PC-3 (cell line): Measurements from ENCODE around the gene HOXD10. TPM values are rescaled to one million over a fixed set of nuclear protein-coding genes. Genes with fewer than 3 reads are reported as not detected.

Experiments used
- ATAC-seq: fragments of 200-7000 bp; cut with Tn5 transposase; 2 replicates; pipeline ENCODE4 v1.9.1; 2020; ENCODE audit warnings: mild to moderate bottlenecking, moderate library complexity
- BruUV-seq: library from RNA; stranded (reverse); fragments of 400-500 nt; replicated peaks from 2 replicates; lab custom pipeline; 2021; lab: Mats Ljungman, UMichigan
- CTCF ChIA-PET: fragments of 300-600 bp; sonication (Branson Sonifier 250); formaldehyde crosslinking; loops from one replicate; lab custom pipeline; 2022; ENCODE audit warnings: antibody characterized with exemption; lab: Charles Lee
- POLR2A ChIA-PET: fragments of 300-600 bp; sonication (Branson Sonifier 250); formaldehyde crosslinking; loops from one replicate; lab custom pipeline; 2022; ENCODE audit warnings: antibody characterized with exemption; ENCODE audit not compliant: unreplicated experiment; lab: Charles Lee
- DNase-seq: peaks from one replicate; pipeline ENCODE4 v3.0.0-alpha.2; 2015
- H2AFZ ChIP-seq: fragments of 300-600 bp; sonication (generic); 2 replicates; pipeline ENCODE4 v1.6.0; 2016; ENCODE audit warnings: antibody characterized with exemption, low read length
- H3F3A ChIP-seq: fragments of 300-600 bp; sonication (generic); one replicate; pipeline ENCODE4 v1.6.0; 2017; ENCODE audit warnings: antibody characterized with exemption, low read length, control low read depth, mild to moderate bottlenecking; ENCODE audit not compliant: unreplicated experiment
- H3K27ac ChIP-seq: fragments of 300-600 bp; sonication (generic); 2 replicates; pipeline ENCODE4 v1.5.1; 2016; ENCODE audit warnings: mild to moderate bottlenecking, low read length
- H3K27me3 ChIP-seq: fragments of 300-600 bp; sonication (generic); 2 replicates; pipeline ENCODE4 v1.6.1; 2016; ENCODE audit warnings: low read length, mixed read lengths
- H3K36me3 ChIP-seq: fragments of 300-600 bp; sonication (generic); 2 replicates; pipeline ENCODE4 v1.6.1; 2016; ENCODE audit warnings: low read depth, mixed run types, low read length, mixed read lengths
- H3K4me1 ChIP-seq: fragments of 300-600 bp; sonication (generic); 2 replicates; pipeline ENCODE4 v1.5.1; 2016; ENCODE audit warnings: low read length; ENCODE audit not compliant: insufficient read depth
- H3K4me2 ChIP-seq: fragments of 300-600 bp; sonication (generic); 2 replicates; pipeline ENCODE4 v1.6.0; 2016; ENCODE audit warnings: low read length
- H3K4me3 ChIP-seq: fragments of 300-600 bp; sonication (generic); 2 replicates; pipeline ENCODE4 v1.5.1; 2016; ENCODE audit warnings: mild to moderate bottlenecking, low read length, mixed read lengths
- H3K79me2 ChIP-seq: fragments of 300-600 bp; sonication (generic); 2 replicates; pipeline ENCODE4 v1.6.1; 2017; ENCODE audit warnings: low read length, mixed read lengths
- H3K9ac ChIP-seq: fragments of 300-600 bp; sonication (generic); 2 replicates; pipeline ENCODE4 v1.6.0; 2016; ENCODE audit warnings: mild to moderate bottlenecking, low read length
- H3K9me2 ChIP-seq: fragments of 300-600 bp; sonication (generic); replicated peaks from 2 replicates; pipeline ENCODE4 v1.6.1; 2016; ENCODE audit warnings: mixed run types, low read length, mixed read lengths
- H3K9me3 ChIP-seq: fragments of 300-600 bp; sonication (generic); 2 replicates; pipeline ENCODE4 v1.6.1; 2016; ENCODE audit warnings: low read length, mixed read lengths
- H4K20me1 ChIP-seq: fragments of 300-600 bp; sonication (generic); 2 replicates; pipeline ENCODE4 v1.6.1; 2016; ENCODE audit warnings: low read length, mixed read lengths
- EZH2 ChIP-seq: fragments of 300-600 bp; sonication (generic); IDR thresholded peaks from one replicate; pipeline ENCODE4 v1.6.1; 2017; ENCODE audit warnings: antibody characterized with exemption, mild to moderate bottlenecking, low read length; ENCODE audit not compliant: unreplicated experiment
- EZH2phosphoT487 ChIP-seq: fragments of 300-600 bp; sonication (generic); IDR thresholded peaks from 2 replicates; pipeline ENCODE4 v1.6.1; 2018; ENCODE audit warnings: mild to moderate bottlenecking, antibody characterized with exemption, low read length, borderline replicate concordance
- intact Hi-C: fragments of 100-400 bp; cut with micrococcal nuclease; formaldehyde crosslinking; loops from 2 replicates; pipeline ENCODE4 v1.9.0; 2023
- total RNA-seq: library from RNA; depleted of rRNA; stranded (reverse); fragments of >200 nt; gene quantifications from 2 replicates; pipeline ENCODE4 v1.2.3, GENCODE V29; 2014
- TF ChIP-seq, protein P1 (sequence below): fragments of 300-600 bp; sonication (generic); conservative IDR thresholded peaks from 2 replicates; pipeline ENCODE4 v1.5.1; 2017; ENCODE audit warnings: antibody characterized with exemption, low read depth, mild to moderate bottlenecking, low read length

HOXD10 gene
- total RNA-seq, 1 experiment from 2014 or later, result not detected

DNA sequence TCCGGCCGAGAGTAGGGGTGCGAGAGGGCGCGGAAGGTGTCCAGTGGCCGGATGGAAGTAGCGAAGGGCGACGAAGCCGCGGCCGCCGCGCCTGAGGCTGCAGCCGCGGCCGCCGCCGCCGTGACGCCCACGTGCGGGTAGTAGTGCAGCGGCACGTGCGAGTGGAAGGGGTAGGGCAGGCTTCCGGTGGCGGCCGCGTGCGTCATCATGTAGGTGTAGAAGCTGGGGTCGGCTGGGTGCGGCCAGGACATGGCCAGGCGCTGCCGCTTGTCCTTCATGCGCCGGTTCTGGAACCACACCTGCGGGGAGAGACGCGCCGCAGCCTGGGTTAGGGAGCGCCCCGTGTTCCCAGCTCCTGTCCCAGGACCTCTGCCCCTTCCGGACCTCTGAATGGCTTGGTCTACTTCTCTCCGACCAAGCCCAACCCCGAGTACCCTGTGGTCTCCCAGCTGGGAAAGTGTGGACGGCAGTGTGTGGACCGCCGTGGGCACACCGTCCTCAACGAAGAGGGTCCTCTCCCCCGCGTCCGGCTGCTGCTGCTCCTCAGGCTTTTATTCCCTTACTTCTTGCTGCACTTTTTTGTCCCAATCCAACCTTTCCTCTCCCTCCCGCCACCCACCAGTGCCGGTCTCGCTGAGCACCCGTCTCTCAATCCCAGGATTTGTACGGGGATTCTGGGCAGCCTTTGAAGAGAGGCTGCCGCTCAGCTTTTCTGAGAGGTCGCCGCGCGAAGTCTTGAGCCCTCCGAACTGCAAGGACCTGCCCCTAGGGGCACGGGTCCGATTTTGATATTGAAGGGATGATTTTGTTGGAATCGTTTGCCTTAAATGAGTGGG, 35.8 kb upstream of the HOXD10 start:
- Histone ChIP-seq H3K4me1 (0 out of 2 replicates have a peak, but pooled peaks cover under 1% of the 10 kb centered on the region), H3K27ac (no peak overlapping the region), H3K79me2 (no peaks in the 10 kb centered on the region), H4K20me1 (no peaks in the 10 kb centered on the region), H3F3A (no peaks in the 10 kb centered on the region), H3K9ac (no peak overlapping the region), H2AFZ (no peak overlapping the region), H3K4me3 (no peak overlapping the region), H3K27me3 (peaks cover 51% of the 10 kb centered on the region), H3K36me3 (no peaks in the 10 kb centered on the region), H3K4me2 (no peak overlapping the region), H3K9me3 (no peaks in the 10 kb centered on the region), H3K9me2 (no peaks in the 10 kb centered on the region)
- ATAC-seq (no peak), DNase-seq (no peak)
- intact Hi-C loops, result no loop called here
- no peak for TF ChIP-seq EZH2phosphoT487
- TF ChIP-seq, protein P1, sequence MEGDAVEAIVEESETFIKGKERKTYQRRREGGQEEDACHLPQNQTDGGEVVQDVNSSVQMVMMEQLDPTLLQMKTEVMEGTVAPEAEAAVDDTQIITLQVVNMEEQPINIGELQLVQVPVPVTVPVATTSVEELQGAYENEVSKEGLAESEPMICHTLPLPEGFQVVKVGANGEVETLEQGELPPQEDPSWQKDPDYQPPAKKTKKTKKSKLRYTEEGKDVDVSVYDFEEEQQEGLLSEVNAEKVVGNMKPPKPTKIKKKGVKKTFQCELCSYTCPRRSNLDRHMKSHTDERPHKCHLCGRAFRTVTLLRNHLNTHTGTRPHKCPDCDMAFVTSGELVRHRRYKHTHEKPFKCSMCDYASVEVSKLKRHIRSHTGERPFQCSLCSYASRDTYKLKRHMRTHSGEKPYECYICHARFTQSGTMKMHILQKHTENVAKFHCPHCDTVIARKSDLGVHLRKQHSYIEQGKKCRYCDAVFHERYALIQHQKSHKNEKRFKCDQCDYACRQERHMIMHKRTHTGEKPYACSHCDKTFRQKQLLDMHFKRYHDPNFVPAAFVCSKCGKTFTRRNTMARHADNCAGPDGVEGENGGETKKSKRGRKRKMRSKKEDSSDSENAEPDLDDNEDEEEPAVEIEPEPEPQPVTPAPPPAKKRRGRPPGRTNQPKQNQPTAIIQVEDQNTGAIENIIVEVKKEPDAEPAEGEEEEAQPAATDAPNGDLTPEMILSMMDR, result no peak
- TF ChIP-seq EZH2, result no peak
- ChIA-PET POLR2A (no interaction called here), CTCF (no interaction called here)
- BruUV-seq, result no TSS peak

DNA sequence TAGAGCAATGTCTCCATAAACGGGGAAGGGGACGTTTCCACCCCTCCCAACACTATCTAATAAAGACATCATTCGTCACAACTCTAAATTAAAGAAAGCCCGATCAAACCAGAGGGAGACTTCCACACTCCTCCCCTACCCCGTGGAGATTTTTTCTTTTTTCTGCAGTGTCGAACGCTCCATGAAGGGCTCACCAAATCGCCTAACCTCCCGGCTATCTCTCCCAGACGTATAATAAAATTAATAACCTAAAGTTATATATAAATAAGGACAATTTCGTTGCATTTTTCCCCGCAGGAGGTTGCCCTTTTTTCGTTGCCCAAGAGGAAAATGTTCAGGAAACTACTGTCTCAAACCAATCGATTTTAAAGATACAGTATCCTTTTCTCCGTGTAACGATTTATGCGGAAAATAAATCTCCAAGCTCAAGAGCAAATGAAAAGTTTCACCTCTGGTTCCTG, 35.2 kb upstream of the HOXD10 start:
- no peak for ATAC-seq
- no peaks in the 10 kb centered on the region for H3K79me2 ChIP-seq
- no peaks in the 10 kb centered on the region for H3K36me3 ChIP-seq
- DNase-seq, result no peak
- H3K9me2 ChIP-seq, result no peaks in the 10 kb centered on the region
- BruUV-seq, result no TSS peak
- CTCF ChIA-PET, result no interaction called here
- no peaks in the 10 kb centered on the region for H3K9me3 ChIP-seq
- TF ChIP-seq, protein P1, result no peak
- TF ChIP-seq EZH2, result no peak
- no peak for TF ChIP-seq EZH2phosphoT487
- H3K9ac ChIP-seq, result no peak overlapping the region
- H2AFZ ChIP-seq, result no peak overlapping the region
- H4K20me1 ChIP-seq, result no peaks in the 10 kb centered on the region
- POLR2A ChIA-PET, result no interaction called here
- peaks cover 49% of the 10 kb centered on the region for H3K27me3 ChIP-seq
- intact Hi-C loops, result no loop called here
- H3K27ac ChIP-seq, result no peak overlapping the region
- H3K4me1 ChIP-seq, result peaks cover 4% of the 10 kb centered on the region; the same call in 1 of the 2 replicates
- H3F3A ChIP-seq, result no peaks in the 10 kb centered on the region
- H3K4me3 ChIP-seq, result no peak overlapping the region
- no peak overlapping the region for H3K4me2 ChIP-seq
